ENCODE measurements around the gene RAB20. TPM values are rescaled to one million over a fixed set of nuclear protein-coding genes. Genes with fewer than 3 reads are reported as not detected.

Gene RAB20
- polyA plus RNA-seq, 1 donor (not counting 4 experiments of a cell fraction or from before 2014, with no cell fraction given) = 4.3 TPM

DNA sequence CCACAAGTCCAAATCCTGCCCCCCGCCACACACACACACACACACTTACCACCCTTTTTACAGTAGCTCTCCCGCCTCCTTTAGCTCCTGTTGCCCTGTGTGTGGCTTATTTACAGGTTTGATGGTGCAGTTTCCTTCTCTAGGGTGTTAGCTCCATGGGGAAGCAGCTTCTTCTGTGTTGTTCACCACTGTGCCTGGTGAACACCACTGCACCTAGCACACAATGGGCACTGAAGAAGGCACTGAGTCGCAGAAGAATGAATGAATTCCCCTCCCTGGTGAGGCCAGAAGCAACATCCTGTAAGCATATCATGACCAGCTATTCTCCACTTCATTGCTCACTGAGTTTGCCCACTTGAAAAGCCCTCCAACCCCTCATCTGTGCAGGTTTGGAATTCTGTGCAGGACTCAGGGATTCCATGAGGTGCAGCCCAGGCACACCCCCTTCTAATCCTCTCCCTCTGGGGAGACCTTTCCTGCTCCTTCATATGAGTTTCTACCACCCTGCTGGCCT lies 3.0 kb upstream of the RAB20 start:
- no peak overlapping the region for H3K4me2 ChIP-seq (ENCODE audit: control insufficient read depth, extremely low read depth, insufficient read depth, low read depth, low read length)
- DNase-seq (ENCODE audit: low read depth, low spot score) (no peak), FAIRE-seq (no peak)
- H3K27me3 ChIP-seq (ENCODE audit: control insufficient read depth, extremely low read depth, insufficient read depth, low read length) = no peaks in the 10 kb centered on the region
- H2AFZ ChIP-seq (ENCODE audit: control insufficient read depth, low read length) = no peak overlapping the region
- dilution Hi-C loops (cut with MboI; ENCODE audit: extremely low pct_ligation_motif_present, low sequenced_read_pairs) = no loop called here
- no peak overlapping the region for H3K9ac ChIP-seq (ENCODE audit: control insufficient read depth, extremely low read depth, insufficient read depth, low read length)
- H3K27ac ChIP-seq (ENCODE audit: control insufficient read depth, insufficient read depth, low read length) = no peak overlapping the region
- no peaks in the 10 kb centered on the region for H3K9me3 ChIP-seq (ENCODE audit: control insufficient read depth, low read depth, low read length)
- H3K79me2 ChIP-seq (ENCODE audit: control insufficient read depth, insufficient read depth, low read length) = no peaks in the 10 kb centered on the region
- no peak overlapping the region for H3K4me3 ChIP-seq (ENCODE audit: control insufficient read depth in 2 of 3, extremely low read depth in 1 of 3, insufficient read depth in 2 of 3, low read depth in 1 of 3, low read length in 3 of 3)
- H3K4me1 ChIP-seq (ENCODE audit: control insufficient read depth, extremely low read depth, insufficient read depth, low read length) = peaks cover 24% of the 10 kb centered on the region
- TF ChIP-seq, protein P1, sequence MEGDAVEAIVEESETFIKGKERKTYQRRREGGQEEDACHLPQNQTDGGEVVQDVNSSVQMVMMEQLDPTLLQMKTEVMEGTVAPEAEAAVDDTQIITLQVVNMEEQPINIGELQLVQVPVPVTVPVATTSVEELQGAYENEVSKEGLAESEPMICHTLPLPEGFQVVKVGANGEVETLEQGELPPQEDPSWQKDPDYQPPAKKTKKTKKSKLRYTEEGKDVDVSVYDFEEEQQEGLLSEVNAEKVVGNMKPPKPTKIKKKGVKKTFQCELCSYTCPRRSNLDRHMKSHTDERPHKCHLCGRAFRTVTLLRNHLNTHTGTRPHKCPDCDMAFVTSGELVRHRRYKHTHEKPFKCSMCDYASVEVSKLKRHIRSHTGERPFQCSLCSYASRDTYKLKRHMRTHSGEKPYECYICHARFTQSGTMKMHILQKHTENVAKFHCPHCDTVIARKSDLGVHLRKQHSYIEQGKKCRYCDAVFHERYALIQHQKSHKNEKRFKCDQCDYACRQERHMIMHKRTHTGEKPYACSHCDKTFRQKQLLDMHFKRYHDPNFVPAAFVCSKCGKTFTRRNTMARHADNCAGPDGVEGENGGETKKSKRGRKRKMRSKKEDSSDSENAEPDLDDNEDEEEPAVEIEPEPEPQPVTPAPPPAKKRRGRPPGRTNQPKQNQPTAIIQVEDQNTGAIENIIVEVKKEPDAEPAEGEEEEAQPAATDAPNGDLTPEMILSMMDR (optimal IDR thresholded peaks at IDR 0.05 in 1 of 3, IDR thresholded peaks at IDR 0.05 in 1 of 3, conservative IDR thresholded peaks at IDR 0.05 in 1 of 3; ENCODE audit: extremely low read depth in 1 of 3, insufficient read depth in 2 of 3, low read length in 3 of 3) = no peak
- TF ChIP-seq EZH2 (IDR thresholded peaks at IDR 0.05; ENCODE audit: low read length) = no peak
- H3K9me1 ChIP-seq (ENCODE audit: control insufficient read depth, extremely low read depth, insufficient read depth, low read length) = no peaks in the 10 kb centered on the region
- H3K36me3 ChIP-seq (ENCODE audit: control insufficient read depth in 2 of 2, extremely low read depth in 1 of 2, insufficient read depth in 2 of 2, low read length in 2 of 2) = no peaks in the 10 kb centered on the region
- no peaks in the 10 kb centered on the region for H4K20me1 ChIP-seq (ENCODE audit: control insufficient read depth, extremely low read depth, insufficient read depth, low read length)

DNA sequence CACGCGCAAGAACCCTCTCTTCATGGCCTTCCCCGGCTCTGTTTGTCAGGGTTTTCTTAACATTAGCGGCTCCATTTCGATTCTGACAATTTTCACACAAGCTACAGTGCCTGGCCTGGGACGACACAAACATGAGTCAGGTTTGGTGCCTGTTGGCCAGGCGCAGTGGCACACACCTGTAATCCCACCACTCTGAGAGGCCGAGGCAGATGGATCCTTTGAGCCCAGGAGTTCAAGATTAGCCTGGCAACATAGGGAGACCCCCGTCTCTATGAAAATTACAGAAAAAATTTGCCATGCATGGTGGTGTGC lies 1.9 kb upstream of the RAB20 start:
- no peak for FAIRE-seq

More for the DNA sequence above, 1.9 kb upstream of the RAB20 start:
- dilution Hi-C loops (cut with MboI; ENCODE audit: extremely low pct_ligation_motif_present, low sequenced_read_pairs) = no loop called here
- Histone ChIP-seq H3K27ac (ENCODE audit: control insufficient read depth, insufficient read depth, low read length) (no peak overlapping the region), H3K4me1 (ENCODE audit: control insufficient read depth, extremely low read depth, insufficient read depth, low read length) (peaks cover 24% of the 10 kb centered on the region), H3K36me3 (ENCODE audit: control insufficient read depth in 2 of 2, extremely low read depth in 1 of 2, insufficient read depth in 2 of 2, low read length in 2 of 2) (no peaks in the 10 kb centered on the region), H3K4me3 (ENCODE audit: control insufficient read depth in 2 of 3, extremely low read depth in 1 of 3, insufficient read depth in 2 of 3, low read depth in 1 of 3, low read length in 3 of 3) (no peak overlapping the region), H3K9me1 (ENCODE audit: control insufficient read depth, extremely low read depth, insufficient read depth, low read length) (no peaks in the 10 kb centered on the region), H3K9me3 (ENCODE audit: control insufficient read depth, low read depth, low read length) (no peaks in the 10 kb centered on the region), H3K79me2 (ENCODE audit: control insufficient read depth, insufficient read depth, low read length) (no peaks in the 10 kb centered on the region), H3K9ac (ENCODE audit: control insufficient read depth, extremely low read depth, insufficient read depth, low read length) (no peak overlapping the region), H3K27me3 (ENCODE audit: control insufficient read depth, extremely low read depth, insufficient read depth, low read length) (no peaks in the 10 kb centered on the region), H2AFZ (ENCODE audit: control insufficient read depth, low read length) (no peak overlapping the region), H4K20me1 (ENCODE audit: control insufficient read depth, extremely low read depth, insufficient read depth, low read length) (no peaks in the 10 kb centered on the region), H3K4me2 (ENCODE audit: control insufficient read depth, extremely low read depth, insufficient read depth, low read depth, low read length) (no peak overlapping the region)
- no peak for DNase-seq (ENCODE audit: low read depth, low spot score)
- no peak for TF ChIP-seq EZH2 (IDR thresholded peaks at IDR 0.05; ENCODE audit: low read length)
- TF ChIP-seq, protein P1 (optimal IDR thresholded peaks at IDR 0.05 in 1 of 3, IDR thresholded peaks at IDR 0.05 in 1 of 3, conservative IDR thresholded peaks at IDR 0.05 in 1 of 3; ENCODE audit: extremely low read depth in 1 of 3, insufficient read depth in 2 of 3, low read length in 3 of 3) = no peak

All from keratinocyte (primary cell).